B cell (primary cell): Measurements from ENCODE around the gene PRIM1.

Source experiments
- EZH2 ChIP-seq: IDR thresholded peaks from 2 replicates; pipeline ENCODE4 v1.6.1; 2012; ENCODE audit warnings: borderline replicate concordance, low read depth, mild to moderate bottlenecking, moderate library complexity, low read length; ENCODE audit not compliant: insufficient read depth, poor library complexity, severe bottlenecking
- TF ChIP-seq, protein P1 (sequence below): fragments of 200-600 bp; IDR thresholded peaks from one replicate; pipeline ENCODE4 v1.8.0; 2022; ENCODE audit warnings: antibody characterized with exemption, mild to moderate bottlenecking

DNA sequence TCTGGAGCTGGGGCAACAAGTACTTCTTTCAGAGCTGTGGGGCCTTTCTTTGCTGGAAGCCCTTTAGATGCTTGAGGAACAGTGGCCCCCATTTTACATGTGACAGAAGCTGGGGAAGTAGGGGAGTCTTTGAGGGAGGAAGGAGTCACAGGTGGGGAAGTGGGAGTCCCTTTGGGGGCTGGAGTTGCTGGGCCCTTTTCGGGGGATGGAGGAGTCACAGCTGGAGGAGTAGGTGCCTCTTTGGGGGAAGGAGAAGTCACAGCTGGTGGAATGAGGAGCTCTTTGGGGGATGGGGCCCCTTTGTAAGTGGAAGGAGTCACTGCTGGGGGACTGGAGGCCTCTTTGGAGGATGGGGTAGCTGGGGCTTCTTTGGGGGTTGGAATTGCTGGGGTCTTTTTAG is 35.7 kb downstream of the PRIM1 start:
- TF ChIP-seq, protein P1, sequence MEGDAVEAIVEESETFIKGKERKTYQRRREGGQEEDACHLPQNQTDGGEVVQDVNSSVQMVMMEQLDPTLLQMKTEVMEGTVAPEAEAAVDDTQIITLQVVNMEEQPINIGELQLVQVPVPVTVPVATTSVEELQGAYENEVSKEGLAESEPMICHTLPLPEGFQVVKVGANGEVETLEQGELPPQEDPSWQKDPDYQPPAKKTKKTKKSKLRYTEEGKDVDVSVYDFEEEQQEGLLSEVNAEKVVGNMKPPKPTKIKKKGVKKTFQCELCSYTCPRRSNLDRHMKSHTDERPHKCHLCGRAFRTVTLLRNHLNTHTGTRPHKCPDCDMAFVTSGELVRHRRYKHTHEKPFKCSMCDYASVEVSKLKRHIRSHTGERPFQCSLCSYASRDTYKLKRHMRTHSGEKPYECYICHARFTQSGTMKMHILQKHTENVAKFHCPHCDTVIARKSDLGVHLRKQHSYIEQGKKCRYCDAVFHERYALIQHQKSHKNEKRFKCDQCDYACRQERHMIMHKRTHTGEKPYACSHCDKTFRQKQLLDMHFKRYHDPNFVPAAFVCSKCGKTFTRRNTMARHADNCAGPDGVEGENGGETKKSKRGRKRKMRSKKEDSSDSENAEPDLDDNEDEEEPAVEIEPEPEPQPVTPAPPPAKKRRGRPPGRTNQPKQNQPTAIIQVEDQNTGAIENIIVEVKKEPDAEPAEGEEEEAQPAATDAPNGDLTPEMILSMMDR: no peak
- no peak for TF ChIP-seq EZH2
